Naive B cell (primary cell): ENCODE data around the gene SPATS2L. TPM values are rescaled to one million over a fixed set of nuclear protein-coding genes. Genes with fewer than 3 reads are reported as not detected.

Experiments
- ATAC-seq, 2 donors: fragments of 150-1000 bp; cut with Tn5 transposase; 2 replicates each; pipeline ENCODE4 v1.10.0; 2021; ENCODE audit warnings: low read depth in 2 of 2, mild to moderate bottlenecking in 2 of 2, moderate library complexity in 2 of 2
- DNase-seq: peaks from one replicate; pipeline ENCODE4 v3.0.0; 2022
- H3K27ac Mint-ChIP-seq, 6 donors: one replicate each; pipeline ENCODE4 v1.8.0; 2020 to 2022; ENCODE audit warnings: mild to moderate bottlenecking in 6 of 6, mixed read lengths in 6 of 6, moderate library complexity in 5 of 6, inconsistent platforms in 2 of 6
- H3K27me3 Mint-ChIP-seq, 3 donors: one replicate each; pipeline ENCODE4 v1.8.0; 2021 to 2022; ENCODE audit warnings: mixed read lengths in 3 of 3, mild to moderate bottlenecking in 1 of 3
- H3K36me3 Mint-ChIP-seq, 2 donors: one replicate each; pipeline ENCODE4 v1.8.0; 2020 to 2022; ENCODE audit warnings: mixed read lengths in 2 of 2, inconsistent platforms in 1 of 2, mild to moderate bottlenecking in 1 of 2
- H3K4me1 Mint-ChIP-seq, 3 donors: one replicate each; pipeline ENCODE4 v1.8.0; 2020 to 2022; ENCODE audit warnings: mixed read lengths in 3 of 3, inconsistent platforms in 1 of 3, mild to moderate bottlenecking in 1 of 3, moderate library complexity in 1 of 3
- H3K4me3 Mint-ChIP-seq, 8 donors: one replicate each; pipeline ENCODE4 v1.8.0; 2020 to 2022; ENCODE audit warnings: mild to moderate bottlenecking in 8 of 8, mixed read lengths in 8 of 8, moderate library complexity in 8 of 8, inconsistent platforms in 2 of 8
- H3K9me3 Mint-ChIP-seq, 7 donors: one replicate each; pipeline ENCODE4 v1.8.0; 2020 to 2022; ENCODE audit warnings: mixed read lengths in 7 of 7, mild to moderate bottlenecking in 5 of 7, inconsistent platforms in 2 of 7, moderate library complexity in 1 of 7
- polyA plus RNA-seq, 6 donors: library from polyadenylated mRNA; unstranded; fragments of 300-500 nt; fragmentation: Illumina TruSeq; gene quantifications; one replicate each; pipeline ENCODE4 v1.2.3, GENCODE V29; 2021; ENCODE audit warnings: low read depth in 6 of 6

SPATS2L gene
- polyA plus RNA-seq, 6 donors from 2014 or later = 0.33 to 2.8 (median 1.2) TPM; not detected in 3

DNA sequence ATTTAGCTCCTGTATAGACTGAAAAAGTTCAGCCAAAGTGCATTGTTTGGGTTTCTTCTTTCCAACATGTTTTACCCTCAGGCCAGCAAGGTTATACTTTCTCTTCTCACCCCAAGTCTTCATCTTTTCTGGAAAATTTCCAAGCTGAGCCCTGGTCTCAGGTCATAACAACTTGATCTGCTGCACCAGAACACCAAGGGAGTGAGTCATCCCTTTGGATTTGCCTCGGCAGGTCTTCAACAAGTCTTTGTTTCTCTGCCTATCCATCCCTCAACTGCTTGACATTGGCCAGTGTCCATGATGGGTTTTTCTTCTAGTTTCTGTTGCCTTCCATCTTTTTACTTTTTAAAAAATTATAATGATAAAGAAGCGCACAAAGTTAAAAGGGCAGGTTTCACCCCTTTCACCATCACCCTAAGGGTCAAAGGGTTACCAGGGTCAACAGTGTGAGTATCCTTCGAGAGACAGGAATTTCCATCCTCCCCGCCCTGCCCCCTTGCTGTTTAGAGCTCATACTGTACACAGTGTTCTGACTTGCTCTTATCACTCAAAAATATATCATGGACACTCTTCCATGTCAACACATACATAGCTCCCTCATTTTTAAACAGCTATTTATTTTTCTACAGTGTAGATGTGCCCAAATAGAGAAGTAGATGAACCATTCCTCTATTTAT, 5.7 kb upstream of the SPATS2L start:
- H3K36me3 Mint-ChIP-seq = peaks cover 0 to under 1% of the 10 kb centered on the region in 2 donors
- peaks cover 0 to 3% (median 3%) of the 10 kb centered on the region in 3 donors for H3K4me1 Mint-ChIP-seq
- DNase-seq (no peak), ATAC-seq (no peak)
- peaks cover 6 to 20% (median 15%) of the 10 kb centered on the region in 3 donors for H3K27me3 Mint-ChIP-seq
- no peaks in the 10 kb centered on the region for H3K9me3 Mint-ChIP-seq
- H3K27ac Mint-ChIP-seq = peak overlapping the region in 1 of 6 donors; percentile 83
- H3K4me3 Mint-ChIP-seq = no peak overlapping the region

DNA sequence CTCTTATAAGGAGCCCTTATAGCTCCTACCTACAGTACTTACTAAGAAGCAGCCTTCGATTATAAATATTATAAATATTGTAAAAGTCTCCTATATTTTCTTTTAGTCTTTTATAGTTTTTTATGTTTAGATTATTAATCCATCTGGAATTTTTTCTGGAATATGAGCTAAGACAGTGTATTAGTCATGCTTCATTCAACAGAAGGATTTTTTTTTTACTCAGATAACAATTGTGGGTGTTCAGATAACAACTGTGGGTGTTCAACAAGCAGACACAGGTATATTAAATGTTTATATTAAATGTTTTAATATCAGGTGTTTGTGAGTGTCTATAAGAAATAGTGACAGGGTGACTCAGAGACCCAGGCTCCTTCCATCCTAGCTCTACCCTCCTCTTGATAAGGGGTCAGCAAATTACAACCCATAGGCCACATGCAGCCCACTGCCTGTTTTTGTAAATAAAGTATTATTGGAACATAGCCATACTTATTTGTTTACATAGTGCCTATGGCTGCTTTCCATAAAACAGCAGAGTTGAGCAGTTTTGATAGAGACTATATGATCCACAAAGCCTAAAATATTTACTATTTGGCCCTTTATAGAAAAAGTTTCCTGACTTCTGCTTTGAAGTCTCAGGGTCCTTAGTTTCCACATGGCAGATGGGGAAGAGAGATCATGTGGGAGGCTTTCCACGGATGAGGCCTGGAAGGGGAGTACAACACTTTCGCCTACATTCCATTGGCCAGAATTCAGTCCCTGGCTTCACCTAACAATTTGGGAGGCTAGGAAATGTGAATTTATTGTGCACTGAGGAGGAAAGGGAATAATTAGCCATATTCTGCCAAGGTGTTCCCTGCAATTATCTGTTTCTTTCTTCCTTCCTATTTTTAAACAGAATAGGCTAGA, 4.3 kb upstream of the SPATS2L start:
- Mint-ChIP-seq H3K27me3 (peaks cover 9 to 23% (median 18%) of the 10 kb centered on the region in 3 donors), H3K27ac (no peak overlapping the region), H3K4me1 (peaks cover 5 to 10% (median 9%) of the 10 kb centered on the region in 3 donors), H3K4me3 (no peak overlapping the region), H3K36me3 (peaks cover 0 to 8% of the 10 kb centered on the region in 2 donors), H3K9me3 (no peaks in the 10 kb centered on the region)
- no peak for DNase-seq
- no peak for ATAC-seq

DNA sequence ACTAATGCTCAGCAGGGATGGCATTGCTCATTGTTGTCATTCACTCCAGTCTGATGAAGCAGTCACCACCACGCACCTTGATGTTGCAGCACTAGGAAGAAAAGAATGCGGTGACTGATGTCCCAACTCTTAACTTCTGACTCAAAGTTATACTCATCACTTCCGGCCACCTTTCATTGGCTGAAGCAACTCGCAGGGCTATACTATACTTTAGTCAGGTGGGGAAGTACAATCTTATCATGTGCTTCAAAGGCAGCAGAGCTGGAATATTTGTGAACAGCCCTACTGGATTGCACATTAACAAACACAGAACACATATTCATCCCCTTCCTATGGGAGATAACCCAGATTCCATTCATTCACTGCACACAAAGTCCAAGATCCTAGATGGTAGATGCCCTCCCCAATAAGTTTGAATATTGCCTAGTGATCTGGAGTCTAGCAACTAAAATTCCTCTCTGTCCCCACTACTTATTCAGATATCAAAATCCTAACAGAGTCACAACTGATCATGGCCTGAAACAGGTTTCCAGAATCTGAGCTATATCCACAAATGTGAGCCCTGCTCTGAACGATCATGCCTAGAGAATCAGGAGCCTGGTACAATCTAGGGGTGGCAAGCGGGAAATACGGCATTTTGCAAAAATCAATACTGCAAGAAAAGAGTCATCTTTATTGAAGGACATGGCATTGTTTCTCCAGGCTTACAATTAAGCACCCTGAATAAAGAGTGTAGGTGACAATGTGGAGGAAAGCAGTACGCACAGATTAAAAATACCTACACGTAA, 3.4 kb upstream of the SPATS2L start:
- Mint-ChIP-seq H3K36me3 (peaks cover 0 to 8% of the 10 kb centered on the region in 2 donors), H3K4me3 (no peak overlapping the region), H3K4me1 (peaks cover 5 to 11% (median 10%) of the 10 kb centered on the region in 3 donors), H3K27me3 (peaks cover 16 to 25% (median 18%) of the 10 kb centered on the region in 3 donors), H3K9me3 (no peaks in the 10 kb centered on the region), H3K27ac (no peak overlapping the region)
- no peak for DNase-seq
- ATAC-seq = no peak

DNA sequence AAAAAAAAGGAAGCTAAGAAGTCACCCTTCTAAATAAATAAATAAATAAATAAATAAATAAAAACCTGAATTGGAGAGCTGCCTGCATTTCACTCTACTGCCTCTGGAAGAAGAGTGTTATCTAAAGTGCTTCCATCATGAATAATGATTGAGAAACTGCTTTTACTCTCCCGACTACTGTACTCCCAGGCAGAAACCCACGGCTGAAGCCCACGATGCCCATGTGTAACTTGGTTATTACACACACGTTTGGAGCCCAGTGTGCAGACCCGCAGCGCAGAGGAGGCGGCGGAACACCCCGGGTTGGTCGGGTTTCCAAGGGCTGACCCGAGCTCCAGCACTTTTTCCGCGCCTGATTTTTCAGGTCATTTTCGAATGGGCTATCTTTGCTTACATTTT, 697 bp upstream of the SPATS2L start:
- ATAC-seq = peak in 1 of 2 donors; percentile 13
- Mint-ChIP-seq H3K27me3 (peaks cover 27 to 37% (median 28%) of the 10 kb centered on the region in 3 donors), H3K36me3 (peaks cover 0 to 13% of the 10 kb centered on the region in 2 donors), H3K4me3 (peak overlapping the region; percentile 85 to 95 (median 92)), H3K4me1 (peaks cover 5 to 11% (median 10%) of the 10 kb centered on the region in 3 donors), H3K27ac (peak overlapping the region in 2 of 6 donors; percentile 9 to 85), H3K9me3 (no peaks in the 10 kb centered on the region)
- DNase-seq = peak; percentile 1

DNA sequence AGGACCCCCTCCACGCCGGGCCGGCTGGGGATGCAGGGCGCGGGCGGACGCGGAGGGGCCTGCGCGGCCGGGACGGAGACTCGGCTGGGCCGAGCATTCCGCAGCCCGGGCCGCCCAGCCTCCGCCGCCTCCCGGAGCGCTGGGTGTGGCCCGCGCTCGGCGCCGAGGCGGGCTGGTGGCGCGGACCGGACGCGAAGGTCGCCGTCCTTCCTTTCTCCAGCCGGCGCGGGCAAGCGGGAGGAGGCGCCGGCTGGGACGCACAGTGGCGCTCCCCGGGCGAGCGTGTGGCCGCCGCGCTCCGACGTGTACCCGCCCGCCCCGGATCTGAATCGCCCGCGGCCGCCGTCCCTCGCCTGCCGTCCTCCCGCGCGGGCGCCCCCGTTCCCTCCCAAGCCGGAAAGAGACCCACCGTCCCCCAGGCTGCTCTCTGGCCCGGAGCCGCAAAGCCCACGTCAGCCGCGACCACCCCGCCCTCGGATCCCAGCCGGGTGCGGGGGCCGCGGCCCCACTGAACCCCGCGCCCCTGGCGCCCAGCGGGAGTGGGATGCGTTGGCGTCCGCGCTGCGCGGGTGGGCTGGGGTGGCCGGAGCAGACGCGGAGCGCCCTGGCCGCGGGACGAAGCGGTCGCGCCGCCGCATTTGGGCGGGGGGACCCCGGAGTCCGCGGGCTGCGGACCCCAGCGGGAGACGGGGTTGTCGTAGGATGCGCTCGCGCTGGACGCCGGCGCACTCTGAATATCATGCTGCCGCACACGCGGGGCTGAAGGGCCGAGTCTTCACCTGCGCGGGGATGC, 634 bp downstream of the SPATS2L start:
- H3K27ac Mint-ChIP-seq = no peak overlapping the region
- ATAC-seq = peak; percentile 32 to 48
- peak overlapping the region; percentile 68 to 92 (median 84) for H3K4me3 Mint-ChIP-seq
- peaks cover 5 to 11% (median 10%) of the 10 kb centered on the region in 3 donors for H3K4me1 Mint-ChIP-seq
- H3K9me3 Mint-ChIP-seq = no peaks in the 10 kb centered on the region
- peaks cover 29 to 48% (median 32%) of the 10 kb centered on the region in 3 donors for H3K27me3 Mint-ChIP-seq
- H3K36me3 Mint-ChIP-seq = peaks cover 0 to 15% of the 10 kb centered on the region in 2 donors
- DNase-seq = peak; percentile 5

DNA sequence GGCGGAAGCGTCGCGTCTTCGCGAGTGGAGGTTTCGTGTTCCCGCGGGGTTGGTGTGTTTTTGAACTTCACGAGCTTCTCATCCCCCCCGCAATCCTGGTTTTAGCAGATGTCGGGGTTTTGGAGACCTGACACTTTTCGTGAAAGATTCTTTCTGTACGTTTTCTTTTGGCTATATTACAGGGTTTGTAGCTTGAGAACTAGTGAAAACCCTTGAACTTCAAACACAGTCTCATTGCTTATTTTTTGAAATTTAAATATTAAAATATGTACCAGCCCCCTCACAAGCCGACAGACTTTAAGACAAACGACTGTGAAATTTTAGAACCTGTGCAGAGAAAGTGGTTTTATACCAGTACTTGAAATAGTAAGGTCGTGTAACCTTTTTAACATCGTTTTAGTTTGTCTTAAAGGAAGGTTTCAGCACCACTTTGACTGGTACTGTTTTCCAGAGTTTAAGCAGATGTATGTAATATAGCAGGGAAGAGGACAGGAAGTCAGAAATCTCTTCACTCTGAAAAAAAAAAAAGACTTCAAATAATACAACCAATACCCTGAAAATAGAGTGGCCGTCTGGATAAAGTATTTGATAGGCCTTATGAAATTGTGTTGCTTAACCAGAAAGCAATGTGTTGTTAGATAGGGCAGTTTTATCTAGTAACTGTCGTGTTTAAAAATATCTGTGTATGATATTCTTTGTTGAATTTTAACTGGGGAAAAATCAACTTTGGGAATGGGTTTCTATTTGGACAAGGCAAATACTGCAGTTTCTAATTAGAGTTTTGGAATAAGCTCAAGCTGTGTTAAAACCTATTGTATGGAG, 1.4 kb downstream of the SPATS2L start:
- peaks cover 0 to 15% of the 10 kb centered on the region in 2 donors for H3K36me3 Mint-ChIP-seq
- peak overlapping the region; percentile 68 to 92 (median 84) for H3K4me3 Mint-ChIP-seq
- DNase-seq (no peak), ATAC-seq (no peak)
- peaks cover 32 to 44% (median 33%) of the 10 kb centered on the region in 3 donors for H3K27me3 Mint-ChIP-seq
- H3K4me1 Mint-ChIP-seq = peaks cover 5 to 11% (median 10%) of the 10 kb centered on the region in 3 donors
- H3K9me3 Mint-ChIP-seq = no peaks in the 10 kb centered on the region
- H3K27ac Mint-ChIP-seq = peak overlapping the region in 1 of 6 donors; percentile 78

DNA sequence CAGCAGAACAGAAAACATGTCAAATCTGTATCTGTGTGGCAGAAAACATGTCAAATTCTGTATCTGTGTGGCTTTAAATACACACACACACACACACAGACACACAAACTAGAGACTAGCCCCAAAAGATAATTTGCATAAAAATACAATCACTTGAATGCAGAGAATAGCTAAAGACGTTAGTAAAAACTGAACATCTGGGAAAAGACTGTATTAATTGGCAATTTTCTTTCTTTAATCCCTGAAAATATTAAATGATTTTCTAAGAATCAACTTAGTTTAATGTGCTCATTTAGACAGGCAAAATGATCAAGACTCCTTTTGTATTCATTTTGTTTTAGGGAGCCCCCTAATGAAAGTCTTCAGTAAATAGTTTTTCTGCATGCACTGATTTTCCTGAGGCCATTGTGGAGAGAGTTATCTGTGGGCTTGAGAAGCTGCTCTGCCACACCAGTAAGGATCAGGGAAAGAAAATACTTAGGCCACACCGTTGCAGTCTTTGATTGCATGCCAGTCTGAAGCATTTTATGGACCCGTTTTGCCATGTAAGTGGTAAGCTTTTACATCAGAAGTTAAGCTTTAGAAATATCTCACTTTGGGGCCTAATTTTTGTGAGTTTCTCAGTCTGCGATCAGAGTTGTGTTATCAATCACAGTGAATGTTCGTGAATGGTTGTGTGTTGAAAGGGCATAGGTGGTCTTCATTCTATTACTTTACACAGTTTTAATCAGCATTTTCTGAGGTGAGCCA, 2.2 kb downstream of the SPATS2L start:
- ATAC-seq (no peak), DNase-seq (no peak)
- Mint-ChIP-seq H3K4me3 (peak overlapping the region in 3 of 8 donors; percentile 13 to 84 (median 22)), H3K27me3 (peaks cover 37 to 41% (median 37%) of the 10 kb centered on the region in 3 donors), H3K36me3 (peaks cover 0 to 15% of the 10 kb centered on the region in 2 donors), H3K4me1 (peaks cover 5 to 11% (median 10%) of the 10 kb centered on the region in 3 donors), H3K27ac (no peak overlapping the region), H3K9me3 (no peaks in the 10 kb centered on the region)

DNA sequence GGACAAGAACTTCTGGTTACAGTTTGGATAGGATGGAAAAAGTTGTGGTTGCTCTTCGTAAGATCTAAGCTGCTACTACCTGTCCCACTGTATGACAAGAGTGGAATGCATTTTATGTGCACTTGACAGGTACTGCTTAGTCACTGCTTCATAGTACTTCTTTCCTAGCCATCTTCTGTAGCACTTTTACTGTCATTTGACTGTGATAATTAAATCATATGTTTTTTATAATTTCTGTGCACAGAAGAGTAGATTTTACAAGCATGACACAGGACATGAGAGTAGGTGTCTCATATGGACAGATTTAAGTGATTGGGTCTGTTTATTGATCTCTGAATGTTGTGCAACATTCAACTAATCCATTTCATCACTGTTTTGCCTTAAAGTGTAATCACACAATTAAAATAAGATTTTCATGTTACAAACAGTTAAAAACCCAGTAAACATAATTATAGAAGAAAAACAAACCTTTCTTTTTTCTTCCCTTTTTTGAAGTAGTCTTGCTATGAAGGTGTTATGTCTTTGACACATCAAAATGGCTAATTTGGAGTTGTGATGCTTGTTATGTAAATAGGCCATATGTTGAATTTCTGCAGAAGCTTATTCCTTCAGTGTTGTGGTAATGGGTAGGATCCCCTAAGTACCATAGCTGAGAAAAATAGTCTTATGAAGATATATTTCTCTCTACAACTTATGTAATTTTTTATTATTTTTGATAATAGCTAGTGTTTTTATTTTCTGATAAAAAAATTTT, 3.0 kb downstream of the SPATS2L start:
- Mint-ChIP-seq H3K27ac (no peak overlapping the region), H3K27me3 (peaks cover 39 to 48% (median 41%) of the 10 kb centered on the region in 3 donors)
- no peak for ATAC-seq

DNA sequence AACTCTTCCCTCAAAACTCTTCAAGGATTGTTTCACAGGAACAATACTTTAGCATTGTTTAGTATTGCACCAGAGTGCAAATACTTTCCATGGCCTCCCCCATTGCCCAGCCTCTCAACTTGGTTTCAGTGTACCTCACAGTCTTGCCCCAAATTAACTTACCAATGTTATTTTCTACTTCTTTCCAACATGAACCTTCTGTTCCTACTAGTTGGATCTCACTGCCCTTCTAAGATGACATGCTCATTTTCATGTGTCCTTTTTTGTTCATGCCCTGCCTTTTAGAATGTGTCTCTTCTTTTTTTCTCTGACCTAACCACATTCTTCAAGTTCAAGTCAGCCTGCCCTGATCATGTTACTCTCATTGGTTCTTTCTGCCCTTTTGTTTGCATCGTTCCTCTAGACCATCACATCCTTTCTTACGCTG, 4.1 kb downstream of the SPATS2L start:
- H3K27ac Mint-ChIP-seq = no peak overlapping the region
- no peaks in the 10 kb centered on the region for H3K9me3 Mint-ChIP-seq
- no peak overlapping the region for H3K4me3 Mint-ChIP-seq
- no peak for ATAC-seq
- H3K27me3 Mint-ChIP-seq = peaks cover 37 to 47% (median 41%) of the 10 kb centered on the region in 3 donors
- peaks cover 5 to 11% (median 9%) of the 10 kb centered on the region in 3 donors for H3K4me1 Mint-ChIP-seq
- DNase-seq = no peak
- peaks cover 0 to 15% of the 10 kb centered on the region in 2 donors for H3K36me3 Mint-ChIP-seq

More for the DNA sequence above, 3.0 kb downstream of the SPATS2L start:
- Mint-ChIP-seq H3K36me3 (peaks cover 0 to 15% of the 10 kb centered on the region in 2 donors), H3K9me3 (no peaks in the 10 kb centered on the region), H3K4me3 (no peak overlapping the region), H3K4me1 (peaks cover 5 to 11% (median 10%) of the 10 kb centered on the region in 3 donors)
- no peak for DNase-seq

DNA sequence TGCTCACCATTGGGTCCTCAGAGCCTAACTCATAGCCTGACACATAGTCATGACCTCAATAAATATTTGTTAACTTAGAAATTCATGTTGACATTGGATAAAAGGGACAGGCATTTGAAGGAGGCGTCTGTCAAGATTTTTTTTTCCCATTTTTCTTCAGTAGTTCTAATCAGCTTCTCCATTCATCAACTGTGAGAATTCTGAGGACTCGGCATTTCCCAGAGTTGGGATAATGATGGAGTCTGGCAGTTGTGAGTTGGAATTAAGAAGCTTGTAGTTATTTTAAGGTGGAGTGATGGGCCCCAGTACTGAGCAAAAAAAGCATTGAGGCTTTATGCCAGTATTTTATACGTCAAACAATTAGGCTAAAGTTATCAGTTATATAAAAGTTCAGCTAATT, 4.6 kb downstream of the SPATS2L start:
- Mint-ChIP-seq H3K4me1 (peaks cover 3 to 5% (median 4%) of the 10 kb centered on the region in 3 donors), H3K36me3 (peaks cover 0 to 11% of the 10 kb centered on the region in 2 donors), H3K9me3 (no peaks in the 10 kb centered on the region), H3K27me3 (peaks cover 31 to 41% (median 35%) of the 10 kb centered on the region in 3 donors), H3K27ac (no peak overlapping the region), H3K4me3 (no peak overlapping the region)
- ATAC-seq (no peak), DNase-seq (no peak)
